Erythroblast (primary cell): Measurements from ENCODE around the gene CCDC91.
"Not testable (repeated sequence)": the region's sequence is repeated elsewhere in the genome, so short reads cannot be mapped to it uniquely, and the experiment has no call there.

Experiments
- DNase-seq, 2 experiments: peaks; one replicate each; lab custom pipeline; 2025; lab: John Stamatoyannopoulos, UW
- GATA1 ChIP-seq: IDR thresholded peaks from 2 replicates; pipeline ENCODE4 v1.6.1; 2011; ENCODE audit warnings: low read depth, mild to moderate bottlenecking, control low read depth, low read length, moderate library complexity
- POLR2A ChIP-seq: IDR thresholded peaks from 2 replicates; pipeline ENCODE4 v1.6.1; 2011; ENCODE audit warnings: mild to moderate bottlenecking, low read length

Gene CCDC91

DNA sequence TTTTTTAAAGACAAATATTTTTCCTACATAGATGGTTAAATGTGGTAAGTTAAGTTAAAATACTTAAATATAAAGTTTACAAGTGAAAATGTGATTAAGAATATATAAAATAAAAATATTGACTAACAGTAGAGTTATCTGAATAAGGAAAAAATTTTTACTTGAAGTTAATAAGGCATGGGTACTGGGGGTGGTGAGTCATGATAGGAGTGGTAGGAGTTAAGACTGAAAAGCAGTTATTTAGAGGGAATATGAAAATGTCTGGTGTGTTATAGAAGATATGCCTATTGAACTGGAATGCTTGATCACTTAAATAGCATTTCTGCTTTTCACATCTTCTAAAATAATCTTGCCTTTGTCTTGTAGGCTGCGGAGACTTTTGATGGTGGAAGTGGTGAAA, 68.7 kb downstream of the CCDC91 start:
- no peak for DNase-seq
- TF ChIP-seq GATA1 (no peak), POLR2A (no peak)

DNA sequence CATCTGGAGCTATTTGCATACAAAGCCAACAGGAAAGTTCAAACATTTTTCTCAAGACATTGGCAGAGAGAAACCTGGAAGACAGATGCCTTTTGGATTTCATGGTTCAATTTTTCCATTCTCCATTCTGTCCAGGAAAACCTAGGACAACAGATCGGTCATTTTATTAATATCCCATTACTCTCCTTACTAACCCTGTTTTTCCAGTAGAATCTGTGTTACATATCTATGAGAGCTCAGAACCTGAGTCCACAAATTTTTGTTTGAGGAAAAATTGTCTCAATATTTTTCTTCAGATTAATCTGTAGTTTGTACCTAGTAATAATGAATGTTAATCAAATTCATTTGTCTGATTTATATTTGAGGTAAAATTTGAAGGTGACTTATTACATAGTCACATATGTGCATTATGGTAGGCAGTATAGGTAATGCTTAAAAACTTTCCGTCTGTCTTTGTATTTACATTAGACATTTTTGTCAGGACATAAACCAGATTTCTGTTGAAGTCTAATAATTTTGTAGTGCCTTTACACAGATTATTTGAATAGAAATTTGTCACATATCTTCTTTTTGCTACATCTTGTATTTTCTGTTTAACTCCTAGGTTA, 75.3 kb downstream of the CCDC91 start:
- TF ChIP-seq POLR2A: no peak
- TF ChIP-seq GATA1: no peak

DNA sequence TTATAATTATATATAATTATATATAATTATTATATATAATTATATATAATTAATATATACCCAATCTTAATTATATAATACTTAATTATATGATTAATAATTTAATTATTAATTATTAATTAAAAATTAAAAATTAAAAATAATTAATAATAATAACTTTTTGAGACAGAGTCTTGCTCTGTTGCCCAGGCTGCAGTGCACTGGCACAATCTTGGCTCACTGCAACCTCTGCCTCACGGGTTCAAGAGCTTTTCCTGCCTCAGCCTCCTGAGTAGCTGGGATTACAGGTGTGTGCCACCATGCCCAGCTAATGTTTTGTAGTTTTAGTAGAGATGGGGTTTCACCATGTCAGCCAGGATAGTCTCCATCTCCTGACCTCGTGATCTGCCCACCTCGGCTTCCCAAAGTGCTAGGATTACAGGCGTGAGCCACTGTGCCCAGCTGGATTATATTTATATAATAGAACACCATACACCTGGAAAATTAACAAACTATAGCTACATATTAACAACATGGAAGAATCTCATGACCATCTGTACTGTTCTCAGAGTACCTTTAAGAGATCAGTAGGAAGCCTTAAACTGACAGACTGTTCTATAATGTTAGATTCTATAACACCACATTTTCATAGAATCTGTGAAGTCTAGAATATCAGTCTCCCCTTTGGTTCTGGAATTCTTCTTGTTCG, 77.8 kb downstream of the CCDC91 start:
- DNase-seq: not testable (repeated sequence)

More for the DNA sequence above, 75.3 kb downstream of the CCDC91 start:
- DNase-seq: no peak

DNA sequence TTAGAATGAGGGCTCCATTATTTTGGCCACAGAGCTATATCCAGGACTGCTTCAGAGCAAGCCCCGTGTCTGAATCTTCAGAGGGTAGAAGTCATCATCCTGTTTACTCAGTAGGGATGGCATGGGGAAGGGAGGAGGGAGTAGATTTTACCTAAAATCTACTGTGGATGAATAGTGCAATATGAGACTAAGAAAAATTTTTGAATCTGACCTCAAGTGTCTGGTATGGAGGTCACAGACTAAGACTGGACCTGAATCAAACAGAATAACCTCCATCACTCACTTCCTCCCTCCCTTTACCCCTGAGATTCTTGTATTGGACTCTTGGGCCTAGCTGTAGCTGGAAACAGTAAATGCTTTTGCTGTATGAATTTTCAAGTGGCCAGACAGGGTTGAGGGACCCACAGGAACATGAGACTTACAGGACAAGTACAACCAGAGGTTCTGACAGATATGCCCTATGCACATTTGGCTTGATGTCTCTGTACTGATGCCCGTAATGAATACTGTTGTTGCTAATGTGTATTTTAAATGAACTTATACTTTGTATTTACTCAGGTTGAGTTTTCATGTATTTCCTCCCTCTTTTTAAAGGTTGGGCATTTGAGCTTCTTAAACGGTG, 78.5 kb downstream of the CCDC91 start:
- TF ChIP-seq POLR2A (no peak), GATA1 (no peak)
- DNase-seq: no peak

DNA sequence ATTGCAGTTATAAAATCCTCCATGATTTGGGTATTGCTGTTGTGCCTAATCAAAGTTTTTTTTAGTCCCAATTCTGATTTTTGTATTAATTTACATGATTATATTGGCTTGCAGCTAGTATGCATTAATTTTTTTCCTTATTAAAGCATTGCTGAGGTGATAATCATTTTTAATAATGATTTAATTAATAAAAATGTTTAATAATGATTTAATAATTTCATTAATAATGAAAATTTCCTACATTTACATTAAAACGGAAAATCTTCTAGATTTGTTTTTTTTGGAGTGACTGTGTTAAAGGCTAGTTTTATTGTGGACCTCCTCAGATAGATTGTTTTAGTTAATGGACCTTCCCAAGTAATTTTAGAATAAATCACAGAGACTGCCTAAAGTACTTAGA, 79.6 kb downstream of the CCDC91 start:
- TF ChIP-seq GATA1: no peak
- no peak for TF ChIP-seq POLR2A
- DNase-seq: no peak

DNA sequence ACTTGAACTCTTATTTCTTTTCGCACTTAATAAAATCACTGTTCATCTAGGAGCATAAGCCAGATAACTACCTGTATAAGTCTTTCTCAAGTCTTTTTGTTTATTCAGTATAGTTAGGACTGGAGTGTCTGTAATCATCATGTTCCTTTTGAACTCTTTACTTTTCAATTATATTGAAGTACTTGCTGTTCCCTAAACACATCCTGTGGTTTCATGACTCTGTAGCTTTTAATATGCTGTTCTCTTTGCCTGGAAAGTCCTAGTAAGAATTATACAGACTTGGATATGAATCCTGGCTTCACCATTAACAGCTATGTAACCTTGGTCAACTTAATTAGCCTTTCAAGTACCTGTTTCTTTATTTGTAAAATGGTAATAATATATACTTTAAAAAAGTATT, 88.2 kb downstream of the CCDC91 start:
- no peak for DNase-seq
- TF ChIP-seq GATA1 (no peak), POLR2A (no peak)

DNA sequence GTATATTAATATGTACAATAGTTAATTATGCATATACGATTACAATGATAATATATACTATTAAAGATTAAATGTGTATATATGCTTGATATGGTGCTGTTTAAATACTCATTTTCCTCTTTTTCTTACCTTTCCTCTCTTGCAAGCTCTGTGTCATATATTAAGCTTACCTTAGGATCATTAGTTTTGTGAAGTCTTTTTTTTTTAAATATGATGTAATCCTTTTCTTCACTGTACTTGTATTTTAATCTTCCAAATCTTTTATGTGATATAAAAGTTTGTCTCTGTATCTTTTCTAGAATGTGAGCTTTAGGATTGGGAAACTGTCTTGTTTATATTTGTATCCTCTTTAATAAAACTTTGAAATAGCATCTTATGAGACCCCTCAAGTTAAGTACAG, 88.7 kb downstream of the CCDC91 start:
- no peak for DNase-seq
- TF ChIP-seq POLR2A (no peak), GATA1 (no peak)

DNA sequence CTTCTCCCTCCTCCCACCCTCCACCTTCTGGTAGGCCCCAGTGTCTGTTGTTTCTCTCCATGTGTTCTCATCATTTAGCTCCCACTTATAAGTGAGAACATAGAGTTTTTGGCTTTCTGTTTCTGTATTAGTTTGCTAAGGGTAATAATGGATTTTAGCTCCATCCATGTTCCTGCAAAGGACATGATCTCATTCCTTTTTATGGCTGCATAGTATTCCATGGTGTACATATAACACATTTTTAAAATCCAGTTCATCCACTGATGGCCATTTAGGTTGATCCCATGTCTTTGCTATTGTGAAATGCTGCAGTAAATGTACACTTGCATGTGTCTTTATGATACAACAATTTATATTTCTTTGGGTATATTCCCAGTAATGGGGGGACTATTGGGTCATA, 96.1 kb downstream of the CCDC91 start:
- TF ChIP-seq GATA1 (no peak), POLR2A (no peak)
- DNase-seq: no peak

DNA sequence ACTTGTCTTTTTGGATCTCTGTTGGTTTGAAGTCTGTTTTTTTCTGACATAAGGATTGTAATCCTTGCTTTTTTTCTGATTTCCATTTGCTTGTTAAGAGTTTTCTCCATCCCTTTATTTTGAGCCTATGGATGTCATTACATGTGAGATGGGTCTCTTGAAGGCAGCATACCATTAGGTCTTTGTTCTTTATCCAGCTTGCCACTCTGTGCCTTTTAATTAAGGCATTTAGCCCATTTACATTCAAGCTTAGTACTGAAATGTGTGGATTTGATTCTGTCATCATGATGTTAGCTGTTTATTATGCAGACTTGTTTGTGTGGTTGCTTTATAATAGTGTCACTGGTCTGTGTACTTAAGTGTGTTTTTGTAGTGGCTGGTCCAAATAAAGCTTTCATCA, 100.0 kb downstream of the CCDC91 start:
- DNase-seq: peak; percentile 7 to 18
- TF ChIP-seq GATA1 (no peak), POLR2A (no peak)

DNA sequence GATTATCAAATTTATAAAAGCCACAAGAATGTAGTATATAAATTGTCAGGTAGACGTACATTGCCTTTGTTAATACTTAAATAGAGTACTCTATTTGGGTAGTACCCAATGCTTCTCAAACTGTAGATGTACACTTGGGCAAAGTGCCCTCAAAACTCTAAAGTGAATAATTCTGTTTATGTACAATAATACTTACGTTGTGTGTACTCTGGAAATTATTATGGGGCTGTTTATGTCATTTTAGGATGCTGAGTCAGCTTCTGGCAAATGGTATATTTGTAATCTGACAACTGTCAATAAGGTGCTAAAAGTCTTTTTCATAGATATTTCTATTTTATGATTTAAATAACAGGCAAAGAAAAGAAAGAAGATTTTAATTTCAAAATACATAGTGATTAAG, 102.4 kb downstream of the CCDC91 start:
- TF ChIP-seq GATA1: no peak
- TF ChIP-seq POLR2A: no peak
- DNase-seq: no peak

DNA sequence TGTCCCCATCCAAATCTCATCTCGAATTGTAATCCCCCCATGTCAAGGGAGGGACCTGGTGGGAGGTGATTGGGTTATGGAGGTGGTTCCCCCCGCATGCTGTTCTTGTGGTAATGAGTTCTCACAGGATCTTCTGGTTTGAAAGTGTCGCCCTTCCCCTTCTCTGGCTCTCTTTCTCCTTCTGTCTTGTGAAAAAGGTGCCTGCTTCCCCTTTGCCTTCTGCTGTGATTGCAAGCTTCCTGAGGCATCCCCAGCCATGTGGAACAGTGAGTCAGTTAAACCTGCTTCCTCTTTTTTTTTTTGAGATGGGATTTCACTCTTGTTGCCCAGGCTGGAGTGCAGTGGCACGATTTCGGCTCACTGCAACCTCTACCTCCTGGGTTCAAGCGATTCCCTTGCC, 104.0 kb downstream of the CCDC91 start:
- TF ChIP-seq POLR2A (no peak), GATA1 (no peak)
- no peak for DNase-seq

DNA sequence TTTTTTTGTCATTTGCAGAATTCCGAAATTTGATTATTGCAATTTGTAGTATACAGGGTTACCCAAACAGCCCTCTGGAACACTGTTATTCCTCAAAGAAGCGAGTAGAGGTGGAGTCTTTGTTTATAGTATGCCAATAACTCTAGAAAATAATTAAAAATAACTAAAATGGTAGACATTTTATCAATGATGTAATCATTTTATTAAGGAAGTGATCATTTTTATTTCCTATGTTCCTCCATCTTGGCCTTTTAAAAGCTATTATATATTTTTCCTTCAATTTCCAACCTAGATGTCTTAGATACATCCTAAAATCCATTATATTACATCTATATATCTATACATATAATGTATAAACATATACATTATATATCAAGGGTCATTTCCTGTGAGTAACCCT, 106.0 kb downstream of the CCDC91 start:
- DNase-seq: no peak
- TF ChIP-seq GATA1 (no peak), POLR2A (no peak)

DNA sequence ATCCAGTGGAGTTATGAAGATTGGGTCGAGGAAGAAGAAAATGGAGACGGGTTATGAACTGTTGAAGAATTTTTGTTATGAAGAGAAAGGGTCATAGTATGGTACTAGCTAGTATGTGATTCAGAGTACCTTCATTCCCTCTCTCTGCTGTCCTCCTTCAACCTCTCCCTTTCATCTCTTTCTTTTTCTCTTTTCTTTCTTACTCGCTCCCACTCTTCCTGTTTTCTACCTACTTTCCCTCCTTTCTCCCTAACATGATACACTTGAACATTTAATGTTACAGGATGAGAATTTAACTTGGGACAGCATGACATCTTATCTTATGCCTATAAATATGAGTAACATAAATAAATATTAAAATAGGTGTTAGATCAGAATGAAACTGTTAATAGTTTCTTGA, 112.9 kb downstream of the CCDC91 start:
- no peak for DNase-seq
- TF ChIP-seq POLR2A (no peak), GATA1 (no peak)

DNA sequence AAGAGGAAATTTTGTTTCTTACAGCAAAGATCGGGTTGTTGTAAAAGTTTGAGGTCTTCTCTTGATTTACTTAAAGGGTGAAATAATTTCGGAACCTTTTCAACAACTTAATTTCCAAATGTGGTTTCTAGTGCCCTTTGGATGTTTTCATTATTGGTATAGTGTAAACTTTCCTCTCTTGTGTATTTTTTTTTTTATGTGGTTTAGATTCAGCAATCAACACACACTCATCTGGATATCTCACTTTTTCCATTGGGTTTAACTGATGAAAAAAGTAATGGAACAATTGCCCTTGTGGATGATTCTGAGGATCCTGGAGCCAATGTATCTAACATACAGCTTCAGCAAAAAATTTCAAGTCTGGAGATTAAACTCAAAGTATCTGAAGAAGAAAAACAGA, 116.3 kb downstream of the CCDC91 start:
- TF ChIP-seq POLR2A: no peak
- TF ChIP-seq GATA1: no peak
- no peak for DNase-seq

DNA sequence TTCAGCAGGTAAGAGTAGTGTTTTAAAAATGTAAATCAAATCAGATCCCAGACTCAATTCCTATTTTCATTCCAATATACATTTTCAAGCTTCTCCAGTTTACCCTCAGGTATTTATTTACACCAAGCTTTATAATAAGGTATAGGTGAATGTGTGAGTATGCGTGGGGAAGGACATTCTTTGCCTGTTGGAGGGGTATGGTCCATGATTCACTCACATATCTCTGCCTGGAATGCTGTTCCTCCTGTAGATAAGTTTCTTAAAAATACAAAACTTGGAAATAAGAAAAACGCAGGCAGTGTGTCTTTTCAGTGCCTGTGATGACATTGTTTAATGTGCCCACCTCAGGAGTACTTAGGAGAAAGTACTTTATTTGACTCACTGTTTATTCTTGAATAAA, 118.6 kb downstream of the CCDC91 start:
- TF ChIP-seq GATA1 (no peak), POLR2A (no peak)
- DNase-seq: no peak

DNA sequence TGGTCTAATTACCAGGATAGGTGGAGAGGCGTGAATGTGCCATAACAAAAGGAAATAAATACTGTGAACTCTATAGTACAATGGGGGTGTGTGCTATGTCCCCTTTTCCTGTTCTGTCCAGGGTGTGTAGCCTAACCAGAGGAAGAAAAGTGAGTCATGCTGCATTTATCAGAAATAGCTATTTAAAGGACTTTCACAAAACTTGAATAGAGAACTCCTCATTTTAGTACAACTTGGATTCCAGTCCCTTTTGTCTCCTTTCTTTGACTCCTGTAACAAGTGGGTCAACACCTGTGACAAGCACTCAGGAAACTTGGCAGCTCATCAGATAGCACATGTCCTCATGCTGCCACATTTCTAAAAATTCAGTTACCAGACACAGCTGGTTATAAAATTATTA, 123.4 kb downstream of the CCDC91 start:
- no peak for DNase-seq
- no peak for TF ChIP-seq POLR2A
- TF ChIP-seq GATA1: no peak

DNA sequence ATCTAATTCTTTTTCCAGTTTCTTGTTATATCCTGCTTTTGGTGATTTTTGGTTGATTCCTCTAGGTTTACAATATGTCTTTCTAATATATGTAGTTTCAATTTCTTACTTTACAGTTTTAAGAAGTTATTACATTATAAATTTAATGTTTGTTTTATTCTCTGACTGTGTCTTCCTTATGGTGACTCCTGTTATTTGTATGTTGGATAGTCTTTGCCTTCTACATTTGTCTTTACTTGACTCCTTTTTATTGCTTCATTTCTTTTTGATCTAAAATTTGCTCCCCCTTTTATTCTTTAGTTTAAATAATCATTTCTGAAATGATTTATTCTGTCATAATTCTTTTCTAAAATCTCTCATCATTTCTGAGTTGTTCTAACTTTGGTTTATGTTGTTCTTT, 125.8 kb downstream of the CCDC91 start:
- peak; percentile 7 to 32 for DNase-seq

More for the DNA sequence above, 125.8 kb downstream of the CCDC91 start:
- TF ChIP-seq POLR2A (no peak), GATA1 (no peak)
